Endothelial cell of umbilical vein (primary cell): Measurements from ENCODE around the gene GPR61. TPM values are rescaled to one million over a fixed set of nuclear protein-coding genes. Genes with fewer than 3 reads are reported as not detected.
A peak's percentile ranks its signal among the peaks of the same experiment; 100 is the strongest.

ENCODE experiments used
- BruUV-seq: library from RNA; stranded (reverse); fragments of 400-500 nt; replicated peaks from 2 replicates; lab custom pipeline; 2021; lab: Mats Ljungman, UMichigan
- CTCF ChIA-PET: fragments of 300-600, 350-600 bp; sonication (Branson Sonifier 250); formaldehyde crosslinking; loops from one replicate; lab custom pipeline; 2021; ENCODE audit warnings: antibody characterized with exemption, inconsistent platforms; lab: Charles Lee
- POLR2A ChIA-PET: fragments of 300-600, 350-600 bp; sonication (Branson Sonifier 250); formaldehyde crosslinking; loops from one replicate; lab custom pipeline; 2021; ENCODE audit warnings: antibody characterized with exemption, inconsistent platforms; lab: Charles Lee
- DNase-seq: peaks from one replicate; pipeline ENCODE4 v3.0.0-alpha.2; 2011; ENCODE audit warnings: low read depth, low spot score
- FAIRE-seq: peaks from 2 replicates; lab custom pipeline; 2011; peaks lifted over from hg19 to GRCh38; lab: Jason Lieb, UNC
- H2AFZ ChIP-seq: 2 replicates; pipeline ENCODE4 v1.6.0; 2012; ENCODE audit warnings: low read depth, low read length, control low read depth, inconsistent platforms
- H3K27ac ChIP-seq: 2 replicates; pipeline ENCODE4 v1.5.1; 2011; ENCODE audit warnings: low read depth, mild to moderate bottlenecking, control low read depth, low read length, moderate library complexity; ENCODE audit not compliant: insufficient read depth
- H3K27me3 ChIP-seq, 2 experiments: 2 replicates each; pipeline versions ENCODE4 v1.6.0 to v1.6.1; 2011; ENCODE audit warnings: low read length in 2 of 2, mixed read lengths in 1 of 2; ENCODE audit not compliant: control insufficient read depth in 2 of 2, insufficient read depth in 2 of 2
- H3K36me3 ChIP-seq, 2 experiments: 2 replicates in 1 of 2; 3 replicates in 1 of 2; pipeline ENCODE4 v1.5.1; 2011; ENCODE audit warnings: low read length in 2 of 2, mild to moderate bottlenecking in 1 of 2, moderate library complexity in 1 of 2; ENCODE audit not compliant: control insufficient read depth in 2 of 2, insufficient read depth in 2 of 2; ENCODE audit errors: extremely low read depth in 1 of 2
- H3K4me1 ChIP-seq: 3 replicates; pipeline ENCODE4 v1.5.1; 2011; ENCODE audit warnings: mild to moderate bottlenecking, low read length; ENCODE audit not compliant: control insufficient read depth, insufficient read depth; ENCODE audit errors: extremely low read depth
- H3K4me2 ChIP-seq: 2 replicates; pipeline ENCODE4 v1.6.1; 2011; ENCODE audit warnings: low read length, control low read depth, mixed read lengths; ENCODE audit not compliant: insufficient read depth
- H3K4me3 ChIP-seq, 3 experiments: fragments of 200-600 bp in 1 of 3; sonication (generic), shearing (Covaris generic) in 1 of 3; replicated peaks in 1 of 3; 2 replicates each; pipeline ENCODE4 v1.5.1; 2011 to 2016; ENCODE audit warnings: control low read depth in 3 of 3, low read length in 3 of 3, mild to moderate bottlenecking in 2 of 3, inconsistent platforms in 1 of 3, low read depth in 1 of 3, moderate library complexity in 1 of 3; ENCODE audit not compliant: insufficient read depth in 1 of 3
- H3K79me2 ChIP-seq: 2 replicates; pipeline ENCODE4 v1.6.0; 2012; ENCODE audit warnings: low read length, inconsistent platforms; ENCODE audit not compliant: control insufficient read depth, insufficient read depth
- H3K9ac ChIP-seq: replicated peaks from 2 replicates; pipeline ENCODE3; 2011; ENCODE audit warnings: low read length, control low read depth; ENCODE audit not compliant: insufficient read depth; ENCODE audit errors: extremely low read depth
- H3K9me1 ChIP-seq: replicated peaks from 3 replicates; pipeline ENCODE4 v1.6.0; 2011; ENCODE audit warnings: mild to moderate bottlenecking, low read length; ENCODE audit not compliant: control insufficient read depth, insufficient read depth; ENCODE audit errors: extremely low read depth
- H3K9me3 ChIP-seq: replicated peaks from 2 replicates; pipeline ENCODE4 v1.5.1; 2012; ENCODE audit warnings: low read length, inconsistent platforms; ENCODE audit not compliant: control insufficient read depth, insufficient read depth
- H4K20me1 ChIP-seq: replicated peaks from 2 replicates; pipeline ENCODE3; 2011; ENCODE audit warnings: mild to moderate bottlenecking, low read length; ENCODE audit not compliant: control insufficient read depth, insufficient read depth; ENCODE audit errors: extremely low read depth
- CTCF ChIP-seq, 2 donors: IDR thresholded peaks; 1 replicate in 1 of 2; 2 replicates in 1 of 2; pipeline ENCODE4 v1.5.1; 2011; ENCODE audit warnings: low read length in 2 of 2, mild to moderate bottlenecking in 2 of 2, moderate library complexity in 2 of 2, control low read depth in 1 of 2, inconsistent platforms in 1 of 2, low read depth in 1 of 2; ENCODE audit not compliant: insufficient read depth in 1 of 2; ENCODE audit errors: extremely low read depth in 1 of 2
- EZH2 ChIP-seq: IDR thresholded peaks from 2 replicates; pipeline ENCODE4 v1.6.1; 2012; ENCODE audit warnings: borderline replicate concordance, low read depth, mild to moderate bottlenecking, moderate library complexity, low read length, inconsistent platforms; ENCODE audit not compliant: severe bottlenecking
- FOS ChIP-seq: IDR thresholded peaks from 2 replicates; pipeline ENCODE4 v1.6.1; 2011; ENCODE audit warnings: mild to moderate bottlenecking, low read length, moderate library complexity, borderline replicate concordance; ENCODE audit not compliant: insufficient read depth
- GATA2 ChIP-seq: IDR thresholded peaks from 2 replicates; pipeline ENCODE4 v1.7.0; 2011; ENCODE audit warnings: low read depth, mild to moderate bottlenecking, moderate library complexity, mixed read lengths, low read length; ENCODE audit not compliant: insufficient read length, insufficient read depth
- JUN ChIP-seq: IDR thresholded peaks from 2 replicates; pipeline ENCODE4 v1.6.1; 2011; ENCODE audit warnings: borderline replicate concordance, low read depth; ENCODE audit not compliant: insufficient read length, insufficient read depth
- MAX ChIP-seq: IDR thresholded peaks from 2 replicates; pipeline ENCODE4 v1.6.1; 2011; ENCODE audit not compliant: insufficient read depth, insufficient read length
- MYC ChIP-seq: IDR thresholded peaks from one replicate; pipeline ENCODE4 v1.6.1; 2011; ENCODE audit warnings: mild to moderate bottlenecking, low read depth, low read length
- POLR2A ChIP-seq: IDR thresholded peaks from 2 replicates; pipeline ENCODE4 v1.6.1; 2012; ENCODE audit warnings: low read depth, mild to moderate bottlenecking, control low read depth, low read length
- POLR2AphosphoS5 ChIP-seq: IDR thresholded peaks from 2 replicates; pipeline ENCODE4 v1.6.1; 2012; ENCODE audit warnings: low read depth, mild to moderate bottlenecking, control low read depth, low read length, moderate library complexity; ENCODE audit not compliant: insufficient read depth
- dilution Hi-C: fragments of 300-500 bp; cut with MboI; formaldehyde crosslinking; loops from one replicate; pipeline ENCODE4 v1.15.0; 2019; ENCODE audit warnings: low sequenced_read_pairs; ENCODE audit not compliant: extremely low pct_ligation_motif_present
- intact Hi-C: fragments of 100-400 bp; cut with micrococcal nuclease; formaldehyde crosslinking; loops from one replicate; pipeline ENCODE4 v1.10.0; 2022
- polyA plus RNA-seq, 4 experiments: library from polyadenylated mRNA; depleted of rRNA in 3 of 4; stranded (reverse) in 3 of 4; unstranded in 1 of 4; fragments of >200 nt; gene quantifications; 2 replicates each; pipeline versions ENCODE4 v1.2.1 to v1.2.3, GENCODE V29; 2011 to 2012; ENCODE audit warnings: missing spikeins in 1 of 4
- total RNA-seq: library from RNA; stranded (reverse); gene quantifications from 2 replicates; pipeline ENCODE4 v1.2.3, GENCODE V29; 2021

The GPR61 gene
- total and polyA plus RNA-seq, 2 donors (not counting 3 experiments of a cell fraction or from before 2014, with no cell fraction given) = not detected

DNA sequence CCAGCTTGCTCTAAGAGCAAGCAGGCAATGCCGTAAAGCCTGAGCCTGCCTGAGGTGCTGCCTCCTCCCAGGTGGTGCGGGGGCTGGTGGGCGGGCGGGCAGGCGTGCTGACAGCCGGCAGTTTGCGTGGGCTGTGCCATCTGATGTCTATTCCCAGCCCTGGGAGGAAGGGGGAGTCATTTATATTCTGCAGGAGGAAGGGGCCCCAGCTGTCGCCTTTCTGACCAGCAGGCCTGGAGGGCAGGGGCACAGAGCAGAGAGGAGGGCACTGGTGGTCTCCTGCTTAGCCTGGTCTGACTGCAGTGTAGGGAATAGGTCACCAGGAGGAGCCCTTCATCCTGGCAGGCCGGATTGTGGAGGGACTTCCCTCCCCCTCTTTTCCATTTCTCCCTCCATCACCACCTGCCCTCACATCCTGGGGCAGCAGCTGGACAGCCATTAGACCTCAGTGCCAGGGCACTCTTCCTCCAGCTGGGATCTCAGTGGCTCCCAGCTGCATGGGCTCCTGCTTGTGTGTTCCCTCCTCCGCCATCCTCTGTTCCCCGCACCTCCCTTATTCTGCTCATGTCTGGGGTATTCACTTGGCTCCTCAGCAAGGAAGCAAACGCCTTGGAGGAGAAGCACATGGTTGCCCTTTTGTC lies 41.4 kb upstream of the GPR61 start:
- FAIRE-seq = peak; percentile 63
- H3K27me3 ChIP-seq = no peaks in the 10 kb centered on the region
- ChIA-PET POLR2A (no interaction called here), CTCF (interaction anchor here (0.6 to 23.0 kb wide), 12 partner anchors 8 to 608 kb away, joined by 3 to 955 read pairs (median 8); partner anchors contain the start of genes AHCYL1, AMIGO1 and GPR61)
- H3K36me3 ChIP-seq = peaks cover 2 to 7% of the 10 kb centered on the region in 2 experiments
- TF ChIP-seq CTCF (IDR thresholded peaks at IDR 0.05; ENCODE audit: extremely low read depth in 1 of 2, insufficient read depth in 1 of 2, low read depth in 1 of 2, low read length in 2 of 2) (peak; percentile 44 to 73), MYC (no peak)
- no peaks in the 10 kb centered on the region for H4K20me1 ChIP-seq
- H3K9me3 ChIP-seq = no peaks in the 10 kb centered on the region
- peaks cover 2% of the 10 kb centered on the region for H3K79me2 ChIP-seq
- DNase-seq = peak; percentile 48
- H3K4me1 ChIP-seq = peaks cover 12% of the 10 kb centered on the region
- H3K4me3 ChIP-seq = no peak overlapping the region
- dilution Hi-C loops = no loop called here
- H2AFZ ChIP-seq = no peak overlapping the region
- H3K4me2 ChIP-seq = no peak overlapping the region
- intact Hi-C loops = loop anchor here (1.0 to 5.0 kb wide), 3 partner anchors 34 to 244 kb away; partner anchors contain the start of gene GSTM3
- H3K9me1 ChIP-seq = no peaks in the 10 kb centered on the region
- BruUV-seq = no TSS peak
- H3K9ac ChIP-seq = no peak overlapping the region
- H3K27ac ChIP-seq = no peak overlapping the region

DNA sequence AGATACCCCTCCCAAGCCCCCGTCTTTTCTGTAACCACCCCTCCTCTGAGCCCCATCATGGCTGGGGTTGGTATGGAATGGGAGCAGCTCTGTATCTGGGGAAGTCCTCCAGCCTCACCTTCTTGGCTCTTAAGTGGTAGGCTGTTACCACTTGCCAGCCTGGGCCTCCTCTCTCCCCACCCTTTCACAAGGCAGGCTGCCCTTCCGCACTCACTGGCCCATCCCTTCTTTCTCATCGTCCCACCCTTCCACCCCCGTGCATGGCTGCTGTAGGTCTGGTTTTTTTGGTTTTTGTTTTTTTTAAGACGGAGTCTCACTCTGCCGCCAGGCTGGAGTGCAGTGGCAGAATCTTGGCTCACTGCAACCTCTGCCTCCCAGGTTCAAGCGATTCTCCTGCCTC lies 40.6 kb upstream of the GPR61 start:
- Histone ChIP-seq H3K4me1 (peaks cover 7% of the 10 kb centered on the region), H3K79me2 (peaks cover 2% of the 10 kb centered on the region), H3K36me3 (peaks cover 2 to 7% of the 10 kb centered on the region in 2 experiments), H2AFZ (no peak overlapping the region), H3K4me2 (no peak overlapping the region), H4K20me1 (no peaks in the 10 kb centered on the region), H3K9me3 (no peaks in the 10 kb centered on the region), H3K9me1 (no peaks in the 10 kb centered on the region), H3K4me3 (no peak overlapping the region), H3K9ac (no peak overlapping the region), H3K27ac (no peak overlapping the region), H3K27me3 (no peaks in the 10 kb centered on the region)
- FAIRE-seq = no peak
- DNase-seq = no peak
- ChIA-PET POLR2A (no interaction called here), CTCF (interaction anchor here (0.6 to 23.0 kb wide), 14 partner anchors 8 to 607 kb away, joined by 3 to 955 read pairs (median 6); partner anchors contain the start of genes AHCYL1, AMIGO1, ATXN7L2 and GPR61)
- BruUV-seq = no TSS peak
- TF ChIP-seq POLR2AphosphoS5 (no peak), JUN (no peak), MAX (no peak), FOS (no peak), MYC (no peak), CTCF (IDR thresholded peaks at IDR 0.05; ENCODE audit: extremely low read depth in 1 of 2, insufficient read depth in 1 of 2, low read depth in 1 of 2, low read length in 2 of 2) (no peak), EZH2 (no peak), POLR2A (no peak), GATA2 (no peak)
- intact Hi-C loops (loop anchor here (5.0 kb wide), 2 partner anchors 143 to 243 kb away; partner anchors contain the start of gene GSTM3), dilution Hi-C loops (no loop called here)
